Measurements from ENCODE around the gene PCA3. TPM values are rescaled to one million over a fixed set of nuclear protein-coding genes. Genes with fewer than 3 reads are reported as not detected.

PCA3 gene
- total and polyA plus RNA-seq, 10 donors = 0.27 to 0.35 TPM; not detected in 8

DNA sequence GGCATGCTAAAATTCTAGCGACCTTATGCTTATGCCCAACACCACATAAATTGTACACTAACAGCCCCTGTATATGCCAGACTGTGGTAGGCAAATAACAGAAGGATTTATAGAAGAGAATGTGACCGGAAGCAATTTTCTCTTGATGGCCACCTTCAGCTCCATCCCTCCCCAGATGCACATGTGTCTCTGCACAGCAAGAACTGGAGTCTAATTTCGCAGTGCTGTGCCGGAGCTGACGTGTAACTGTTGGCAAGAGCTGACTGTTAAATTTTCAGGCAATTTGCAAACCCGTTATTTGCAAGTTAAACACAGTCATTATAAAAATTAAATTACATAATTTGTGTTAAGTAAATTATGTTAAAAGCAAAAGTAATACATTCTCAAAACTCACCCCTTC is 48.4 kb downstream of the PCA3 start:
- H3K9me3 ChIP-seq = no peaks in the 10 kb centered on the region
- no peak overlapping the region for H3K4me3 ChIP-seq
- no peaks in the 10 kb centered on the region for H3K36me3 ChIP-seq
- TF ChIP-seq POLR2AphosphoS5 (IDR thresholded peaks at IDR 0.05) (no peak), POLR2A (IDR thresholded peaks at IDR 0.05) (no peak)
- TF ChIP-seq, protein P1, sequence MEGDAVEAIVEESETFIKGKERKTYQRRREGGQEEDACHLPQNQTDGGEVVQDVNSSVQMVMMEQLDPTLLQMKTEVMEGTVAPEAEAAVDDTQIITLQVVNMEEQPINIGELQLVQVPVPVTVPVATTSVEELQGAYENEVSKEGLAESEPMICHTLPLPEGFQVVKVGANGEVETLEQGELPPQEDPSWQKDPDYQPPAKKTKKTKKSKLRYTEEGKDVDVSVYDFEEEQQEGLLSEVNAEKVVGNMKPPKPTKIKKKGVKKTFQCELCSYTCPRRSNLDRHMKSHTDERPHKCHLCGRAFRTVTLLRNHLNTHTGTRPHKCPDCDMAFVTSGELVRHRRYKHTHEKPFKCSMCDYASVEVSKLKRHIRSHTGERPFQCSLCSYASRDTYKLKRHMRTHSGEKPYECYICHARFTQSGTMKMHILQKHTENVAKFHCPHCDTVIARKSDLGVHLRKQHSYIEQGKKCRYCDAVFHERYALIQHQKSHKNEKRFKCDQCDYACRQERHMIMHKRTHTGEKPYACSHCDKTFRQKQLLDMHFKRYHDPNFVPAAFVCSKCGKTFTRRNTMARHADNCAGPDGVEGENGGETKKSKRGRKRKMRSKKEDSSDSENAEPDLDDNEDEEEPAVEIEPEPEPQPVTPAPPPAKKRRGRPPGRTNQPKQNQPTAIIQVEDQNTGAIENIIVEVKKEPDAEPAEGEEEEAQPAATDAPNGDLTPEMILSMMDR (IDR thresholded peaks at IDR 0.05 in 8 of 11, conservative IDR thresholded peaks at IDR 0.05 in 3 of 11) = no peak
- 78 to 91% (median 81%) methylated on average over 6 of the region's 6 CpGs for WGBS, 5 donors
- no peak for DNase-seq
- no peak overlapping the region for H3K27ac ChIP-seq
- H3K4me1 ChIP-seq = no peaks in the 10 kb centered on the region
- peaks cover 0 to 45% (median 0%) of the 10 kb centered on the region in 7 donors for H3K27me3 ChIP-seq (replicated peaks in 1 of 7)
- intact Hi-C loops (cut with DNase I; ENCODE audit: low total_unique reads) = no loop called here

DNA sequence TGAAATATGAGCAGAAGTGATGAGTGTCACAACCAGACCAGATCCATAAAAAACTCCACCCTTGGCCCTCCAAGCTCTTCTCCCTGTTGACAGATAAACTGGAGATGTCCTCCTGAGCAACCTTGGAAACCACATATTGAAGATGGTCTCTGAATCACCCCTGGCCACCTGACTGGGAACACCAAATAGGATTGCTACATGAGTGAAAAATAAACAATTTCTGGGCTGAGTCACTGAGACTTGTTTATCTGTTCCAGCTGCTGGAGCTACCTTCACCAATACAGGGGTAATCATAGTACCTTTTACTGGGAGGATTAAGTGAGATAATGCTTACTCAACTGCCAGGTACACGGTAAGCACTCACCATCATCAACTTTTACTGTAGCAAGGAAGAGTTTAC is 53.3 kb downstream of the PCA3 start:
- no peak overlapping the region for H3K4me3 ChIP-seq
- 89 to 100% (median 94%) methylated on average over 1 of the region's 1 CpG for WGBS, 5 donors
- no peak for DNase-seq
- intact Hi-C loops (cut with DNase I; ENCODE audit: low total_unique reads) = no loop called here
- H3K4me1 ChIP-seq = no peaks in the 10 kb centered on the region
- peaks cover 0 to 12% (median 0%) of the 10 kb centered on the region in 7 donors for H3K27me3 ChIP-seq (replicated peaks in 1 of 7)
- TF ChIP-seq, protein P1 (IDR thresholded peaks at IDR 0.05 in 8 of 11, conservative IDR thresholded peaks at IDR 0.05 in 3 of 11) = no peak
- TF ChIP-seq POLR2A (IDR thresholded peaks at IDR 0.05) = no peak
- TF ChIP-seq POLR2AphosphoS5 (IDR thresholded peaks at IDR 0.05) = no peak
- no peak overlapping the region for H3K27ac ChIP-seq
- no peaks in the 10 kb centered on the region for H3K9me3 ChIP-seq
- H3K36me3 ChIP-seq = no peaks in the 10 kb centered on the region

DNA sequence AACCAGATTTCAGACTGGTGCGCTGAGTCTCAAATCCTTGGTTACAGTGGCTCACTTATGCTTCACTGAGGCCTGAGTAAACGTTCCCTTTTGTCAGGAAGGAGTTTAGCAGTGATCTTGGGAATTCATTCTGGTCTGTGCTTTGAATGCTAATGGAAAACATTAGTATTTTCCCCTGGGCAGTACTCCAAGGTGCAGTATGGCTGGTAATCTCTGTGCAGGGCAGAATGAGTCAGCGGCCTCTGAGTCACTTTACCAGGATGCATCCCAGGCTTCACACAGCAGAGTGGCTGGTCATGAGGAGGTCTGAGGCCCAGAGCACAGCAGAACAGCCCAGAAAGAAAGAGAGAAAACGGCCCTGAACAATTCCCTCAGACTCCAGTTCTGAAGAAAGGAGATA is 54.0 kb downstream of the PCA3 start:
- Histone ChIP-seq H3K4me1 (no peaks in the 10 kb centered on the region), H3K4me3 (no peak overlapping the region), H3K27ac (no peak overlapping the region), H3K27me3 (replicated peaks in 1 of 7) (peaks cover 0 to 12% (median 0%) of the 10 kb centered on the region in 7 donors), H3K9me3 (no peaks in the 10 kb centered on the region), H3K36me3 (no peaks in the 10 kb centered on the region)
- TF ChIP-seq, protein P1 (IDR thresholded peaks at IDR 0.05 in 8 of 11, conservative IDR thresholded peaks at IDR 0.05 in 3 of 11) = no peak
- no peak for TF ChIP-seq POLR2AphosphoS5 (IDR thresholded peaks at IDR 0.05)
- TF ChIP-seq POLR2A (IDR thresholded peaks at IDR 0.05) = no peak
- 60 to 75% (median 72%) methylated on average over 4 of the region's 4 CpGs for WGBS, 5 donors
- intact Hi-C loops (cut with DNase I; ENCODE audit: low total_unique reads) = no loop called here
- DNase-seq = no peak

DNA sequence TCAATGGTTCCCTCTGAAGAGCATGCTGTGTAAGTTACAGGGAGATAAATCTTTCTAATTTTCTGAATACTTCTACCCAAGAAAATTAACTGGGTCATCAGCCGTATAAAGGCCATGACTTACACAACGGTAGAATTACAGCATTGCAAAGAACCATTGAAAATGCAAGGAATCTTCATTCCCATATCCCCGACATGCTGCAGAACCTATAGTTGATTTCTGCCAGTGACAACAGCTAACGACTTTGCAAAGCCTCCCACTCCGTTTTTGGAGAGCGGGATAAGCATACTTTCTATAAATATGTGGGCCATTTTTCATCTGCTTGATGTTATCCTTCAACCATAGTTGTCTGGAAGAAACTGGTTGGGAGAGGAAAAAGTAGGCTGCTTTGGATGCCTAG is 56.2 kb downstream of the PCA3 start:
- Histone ChIP-seq H3K4me3 (no peak overlapping the region), H3K36me3 (no peaks in the 10 kb centered on the region), H3K4me1 (no peaks in the 10 kb centered on the region), H3K27me3 (replicated peaks in 1 of 7) (peaks cover 0 to 6% (median 0%) of the 10 kb centered on the region in 7 donors), H3K27ac (no peak overlapping the region), H3K9me3 (no peaks in the 10 kb centered on the region)
- TF ChIP-seq POLR2A (IDR thresholded peaks at IDR 0.05) = no peak
- TF ChIP-seq, protein P1 (IDR thresholded peaks at IDR 0.05 in 8 of 11, conservative IDR thresholded peaks at IDR 0.05 in 3 of 11) = no peak
- TF ChIP-seq POLR2AphosphoS5 (IDR thresholded peaks at IDR 0.05) = no peak
- intact Hi-C loops (cut with DNase I; ENCODE audit: low total_unique reads) = no loop called here
- DNase-seq = no peak
- WGBS, 5 donors = 77 to 82% (median 81%) methylated on average over 6 of the region's 6 CpGs
